Chondrocyte (in vitro differentiated cells): ENCODE results near the gene DOCK2. TPM values are rescaled to one million over a fixed set of nuclear protein-coding genes. Genes with fewer than 3 reads are reported as not detected.

ENCODE experiments used
- DNase-seq: peaks from one replicate; pipeline ENCODE4 v3.0.0; 2021; ENCODE audit warnings: mixed read lengths, low spot score
- H3K27ac Mint-ChIP-seq: one replicate; pipeline ENCODE4 v1.8.0; 2021; ENCODE audit warnings: mild to moderate bottlenecking, moderate library complexity, mixed read lengths; ENCODE audit not compliant: unreplicated experiment
- H3K27me3 Mint-ChIP-seq: 2 replicates; pipeline ENCODE4 v1.8.0; 2021; ENCODE audit warnings: low read depth, mixed read lengths
- H3K36me3 Mint-ChIP-seq: 2 replicates; pipeline ENCODE4 v1.8.0; 2021; ENCODE audit warnings: low read depth, mixed read lengths
- H3K4me1 Mint-ChIP-seq: 2 replicates; pipeline ENCODE4 v1.8.0; 2021; ENCODE audit warnings: low read depth, mild to moderate bottlenecking, mixed read lengths
- H3K4me3 Mint-ChIP-seq: one replicate; pipeline ENCODE4 v1.8.0; 2021; ENCODE audit warnings: mild to moderate bottlenecking, moderate library complexity, mixed read lengths; ENCODE audit not compliant: unreplicated experiment
- H3K9me3 Mint-ChIP-seq: 2 replicates; pipeline ENCODE4 v1.8.0; 2021; ENCODE audit warnings: low read depth, mixed read lengths
- CTCF ChIP-seq: fragments of 200-600 bp; sonication (generic); IDR thresholded peaks from 2 replicates; pipeline ENCODE4 v1.5.0; 2021; ENCODE audit warnings: antibody characterized with exemption, mild to moderate bottlenecking, moderate library complexity
- total RNA-seq: library from RNA; stranded (reverse); gene quantifications from 3 replicates; pipeline ENCODE4 v1.2.1, GENCODE V29; 2021

The DOCK2 gene
- total RNA-seq, 1 donor from 2014 or later: 3.1 TPM

GRCh38 chr5:169701910-169702451, 64.9 kb downstream of the DOCK2 start:
- H3K27ac Mint-ChIP-seq: no peak overlapping the region
- H3K9me3 Mint-ChIP-seq: no peaks in the 10 kb centered on the region

GRCh38 chr5:169702693-169703481, 65.8 kb downstream of the DOCK2 start:
- DNase-seq: no peak
- Mint-ChIP-seq H3K36me3 (no peaks in the 10 kb centered on the region), H3K9me3 (no peaks in the 10 kb centered on the region), H3K27me3 (no peaks in the 10 kb centered on the region), H3K4me3 (no peak overlapping the region), H3K27ac (no peak overlapping the region), H3K4me1 (peaks cover 36% of the 10 kb centered on the region)
- TF ChIP-seq CTCF: no peak

More at GRCh38 chr5:169701910-169702451, 64.9 kb downstream of the DOCK2 start:
- peak; percentile 88 for TF ChIP-seq CTCF
- DNase-seq: no peak
- no peaks in the 10 kb centered on the region for H3K27me3 Mint-ChIP-seq
- H3K4me3 Mint-ChIP-seq: no peak overlapping the region
- peaks cover 38% of the 10 kb centered on the region for H3K4me1 Mint-ChIP-seq
- no peaks in the 10 kb centered on the region for H3K36me3 Mint-ChIP-seq

- Mint-ChIP-seq H3K4me1 (peaks cover 28% of the 10 kb centered on the region), H3K27ac (no peak overlapping the region), H3K9me3 (no peaks in the 10 kb centered on the region), H3K36me3 (no peaks in the 10 kb centered on the region), H3K4me3 (no peak overlapping the region), H3K27me3 (no peaks in the 10 kb centered on the region)
- DNase-seq: no peak
- no peak for TF ChIP-seq CTCF
Measured at GRCh38 chr5:169703813-169704212, 66.7 kb downstream of the DOCK2 start.

DNA sequence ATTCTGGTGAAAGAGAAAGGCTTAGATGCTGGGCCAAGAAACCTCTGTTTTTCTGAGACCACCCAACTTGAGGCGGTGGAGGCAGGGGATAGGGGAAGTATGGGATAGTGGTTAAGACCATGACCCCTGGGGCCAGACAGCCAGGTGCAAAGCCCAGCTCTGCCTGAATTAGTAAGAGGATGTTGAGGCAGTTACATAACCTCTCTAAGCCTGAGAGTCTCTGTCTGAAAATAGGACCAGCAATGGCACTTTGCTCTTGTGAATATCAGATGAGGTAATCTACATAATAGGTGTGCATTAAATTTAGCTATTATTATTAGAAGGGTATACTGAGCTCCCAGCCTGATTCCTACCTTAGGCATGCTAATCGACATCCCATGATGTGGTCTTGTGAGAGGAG, 68.2 kb downstream of the DOCK2 start:
- no peak for DNase-seq
- H3K4me3 Mint-ChIP-seq: no peak overlapping the region
- no peaks in the 10 kb centered on the region for H3K9me3 Mint-ChIP-seq
- TF ChIP-seq CTCF: no peak
- peaks cover 28% of the 10 kb centered on the region for H3K4me1 Mint-ChIP-seq
- no peaks in the 10 kb centered on the region for H3K27me3 Mint-ChIP-seq
- no peaks in the 10 kb centered on the region for H3K36me3 Mint-ChIP-seq
- H3K27ac Mint-ChIP-seq: no peak overlapping the region

DNA sequence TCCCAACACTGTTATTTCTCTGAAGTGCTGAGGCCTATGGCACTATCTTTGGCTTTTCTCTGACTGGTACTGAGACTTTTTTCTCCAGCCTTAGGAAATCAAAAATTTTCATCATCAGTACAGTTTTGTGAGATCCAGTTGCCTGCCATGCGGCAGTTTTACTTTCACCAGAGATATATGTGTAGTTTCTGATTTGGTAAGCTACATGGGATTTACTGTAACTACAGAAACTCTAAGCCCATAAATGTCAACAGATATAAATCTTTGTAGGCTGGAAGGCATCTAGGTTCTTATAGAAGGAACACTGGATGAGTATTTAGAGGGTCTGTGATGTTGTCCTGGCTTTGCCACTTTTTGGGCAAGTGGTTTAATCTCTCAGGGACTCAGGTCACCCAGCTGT, 69.0 kb downstream of the DOCK2 start:
- H3K4me3 Mint-ChIP-seq: no peak overlapping the region
- no peaks in the 10 kb centered on the region for H3K36me3 Mint-ChIP-seq
- H3K4me1 Mint-ChIP-seq: peaks cover 28% of the 10 kb centered on the region
- H3K9me3 Mint-ChIP-seq: no peaks in the 10 kb centered on the region
- no peak for DNase-seq
- no peak overlapping the region for H3K27ac Mint-ChIP-seq
- H3K27me3 Mint-ChIP-seq: no peaks in the 10 kb centered on the region
- no peak for TF ChIP-seq CTCF
